DOHH2 (cell line): Measurements from ENCODE around the gene CAPN10.

Source experiments
- H3F3A ChIP-seq: fragments of 200-600 bp; sonication (generic), shearing (Covaris generic); 2 replicates; pipeline ENCODE4 v1.6.0; 2016; ENCODE audit warnings: antibody characterized with exemption, mild to moderate bottlenecking; ENCODE audit not compliant: control insufficient read depth, insufficient read depth
- H3K27ac ChIP-seq: fragments of 200-600 bp; sonication (generic); 2 replicates; pipeline ENCODE4 v1.5.1; 2014; ENCODE audit warnings: low read depth, mild to moderate bottlenecking, low read length, moderate library complexity
- H3K27me3 ChIP-seq: fragments of 200-600 bp; sonication (generic); 2 replicates; pipeline ENCODE4 v1.6.1; 2014; ENCODE audit warnings: mild to moderate bottlenecking, low read length, mixed read lengths; ENCODE audit not compliant: control insufficient read depth
- H3K36me3 ChIP-seq: fragments of 200-600 bp; sonication (generic); 2 replicates; pipeline ENCODE4 v1.6.1; 2014; ENCODE audit warnings: mild to moderate bottlenecking, low read length, moderate library complexity, mixed read lengths; ENCODE audit not compliant: control insufficient read depth
- H3K4me1 ChIP-seq: fragments of 200-600 bp; sonication (generic); 2 replicates; pipeline ENCODE4 v1.6.1; 2014; ENCODE audit warnings: mild to moderate bottlenecking, low read length, mixed read lengths; ENCODE audit not compliant: control insufficient read depth
- H3K4me2 ChIP-seq: fragments of 200-600 bp; sonication (generic); 2 replicates; pipeline ENCODE4 v1.6.0; 2014; ENCODE audit warnings: mild to moderate bottlenecking, low read length, moderate library complexity
- H3K4me3 ChIP-seq: fragments of 200-600 bp; sonication (generic); 2 replicates; pipeline ENCODE4 v1.5.1; 2014; ENCODE audit warnings: mild to moderate bottlenecking, low read length, mixed read lengths
- H3K79me2 ChIP-seq: fragments of 200-600 bp; sonication (generic); 2 replicates; pipeline ENCODE4 v1.6.1; 2014; ENCODE audit warnings: mild to moderate bottlenecking, low read length, mixed read lengths; ENCODE audit not compliant: control insufficient read depth
- H3K9me2 ChIP-seq: fragments of 200-600 bp; sonication (generic); replicated peaks from 2 replicates; pipeline ENCODE4 v1.6.1; 2014; ENCODE audit warnings: mild to moderate bottlenecking, low read length, mixed read lengths; ENCODE audit not compliant: control insufficient read depth
- H3K9me3 ChIP-seq: fragments of 200-600 bp; sonication (generic); 2 replicates; pipeline ENCODE4 v1.6.1; 2014; ENCODE audit warnings: antibody characterized with exemption, low read length, mixed read lengths; ENCODE audit not compliant: control insufficient read depth, insufficient read depth
- H4K20me1 ChIP-seq: fragments of 200-600 bp; sonication (generic); 2 replicates; pipeline ENCODE4 v1.6.0; 2014; ENCODE audit warnings: low read depth, mild to moderate bottlenecking, antibody characterized with exemption, low read length, moderate library complexity; ENCODE audit not compliant: control insufficient read depth, insufficient read depth
- CTCF ChIP-seq: fragments of 200-600 bp; sonication (generic); IDR thresholded peaks from one replicate; pipeline ENCODE4 v1.5.1; 2014; ENCODE audit warnings: antibody characterized with exemption, mild to moderate bottlenecking, low read depth, low read length; ENCODE audit not compliant: poor library complexity, severe bottlenecking
- EZH2phosphoT487 ChIP-seq: fragments of 200-600 bp; sonication (generic); IDR thresholded peaks from 2 replicates; pipeline ENCODE4 v1.6.1; 2017; ENCODE audit warnings: borderline replicate concordance, mild to moderate bottlenecking, antibody characterized with exemption, low read length, moderate library complexity, mixed read lengths

Gene CAPN10

DNA sequence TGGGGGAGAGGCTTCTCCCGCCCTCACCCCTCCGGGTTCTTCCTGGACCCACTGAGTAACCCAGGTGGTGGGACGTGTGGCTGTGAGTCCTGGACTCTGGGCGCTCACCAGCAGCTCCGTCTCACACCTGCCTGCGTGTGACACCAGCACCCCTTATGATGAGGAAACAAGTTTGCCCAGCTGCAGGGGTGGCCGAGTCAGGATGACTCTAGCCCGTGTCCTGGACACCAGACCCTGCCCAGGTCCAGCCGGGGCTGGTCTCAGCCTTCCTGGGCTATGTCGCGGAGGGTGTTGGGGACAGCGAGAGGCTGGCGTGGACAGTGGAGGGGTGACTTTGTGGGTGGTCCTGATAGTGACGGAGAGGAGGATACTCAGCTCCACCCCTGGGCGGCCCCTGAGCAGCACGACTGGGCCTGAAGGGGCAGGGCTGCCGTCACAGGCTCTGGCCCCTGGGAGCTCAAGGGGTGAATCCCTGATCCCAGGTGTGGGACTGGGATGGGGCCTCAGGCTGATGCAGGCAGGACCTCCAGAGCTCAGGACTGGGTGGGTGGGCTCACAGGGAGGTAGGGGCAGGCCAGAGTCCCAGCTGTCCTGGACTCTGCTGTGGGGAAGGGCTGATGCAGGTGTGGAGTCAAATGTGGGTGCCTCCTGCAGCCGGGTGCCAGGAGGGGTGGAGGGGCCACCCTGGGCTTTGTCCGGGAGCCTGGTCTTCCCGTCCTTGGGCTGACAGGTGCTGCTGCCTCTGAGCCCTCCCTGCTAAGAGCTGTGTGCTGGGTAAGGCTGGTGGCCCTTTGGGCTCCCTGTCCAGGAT is 42.5 kb downstream of the CAPN10 start:
- H3K79me2 ChIP-seq, result no peaks in the 10 kb centered on the region
- H3K9me3 ChIP-seq, result peaks cover 8% of the 10 kb centered on the region; the same call in 1 of the 2 replicates
- no peak overlapping the region for H3K27ac ChIP-seq
- H3K4me1 ChIP-seq, result peaks cover 14% of the 10 kb centered on the region
- H3K27me3 ChIP-seq, result no peaks in the 10 kb centered on the region
- H3K9me2 ChIP-seq, result no peaks in the 10 kb centered on the region
- no peaks in the 10 kb centered on the region for H4K20me1 ChIP-seq
- H3K4me3 ChIP-seq, result no peak overlapping the region
- H3K4me2 ChIP-seq, result no peak overlapping the region
- TF ChIP-seq CTCF, result no peak
- TF ChIP-seq EZH2phosphoT487, result no peak
- no peaks in the 10 kb centered on the region for H3K36me3 ChIP-seq
- no peaks in the 10 kb centered on the region for H3F3A ChIP-seq

DNA sequence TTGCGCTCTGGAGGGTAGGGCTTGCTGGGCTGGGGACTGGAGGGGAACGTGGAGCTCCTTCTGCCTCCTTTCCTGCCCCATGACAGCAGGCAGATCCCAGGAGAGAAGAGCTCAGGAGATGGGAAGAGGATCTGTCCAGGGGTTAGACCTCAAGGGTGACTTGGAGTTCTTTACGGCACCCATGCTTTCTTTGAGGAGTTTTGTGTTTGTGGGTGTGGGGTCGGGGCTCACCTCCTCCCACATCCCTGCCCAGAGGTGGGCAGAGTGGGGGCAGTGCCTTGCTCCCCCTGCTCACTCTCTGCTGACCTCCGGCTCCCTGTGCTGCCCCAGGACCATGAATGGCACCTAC is 43.1 kb downstream of the CAPN10 start:
- H3K79me2 ChIP-seq, result no peaks in the 10 kb centered on the region

DNA sequence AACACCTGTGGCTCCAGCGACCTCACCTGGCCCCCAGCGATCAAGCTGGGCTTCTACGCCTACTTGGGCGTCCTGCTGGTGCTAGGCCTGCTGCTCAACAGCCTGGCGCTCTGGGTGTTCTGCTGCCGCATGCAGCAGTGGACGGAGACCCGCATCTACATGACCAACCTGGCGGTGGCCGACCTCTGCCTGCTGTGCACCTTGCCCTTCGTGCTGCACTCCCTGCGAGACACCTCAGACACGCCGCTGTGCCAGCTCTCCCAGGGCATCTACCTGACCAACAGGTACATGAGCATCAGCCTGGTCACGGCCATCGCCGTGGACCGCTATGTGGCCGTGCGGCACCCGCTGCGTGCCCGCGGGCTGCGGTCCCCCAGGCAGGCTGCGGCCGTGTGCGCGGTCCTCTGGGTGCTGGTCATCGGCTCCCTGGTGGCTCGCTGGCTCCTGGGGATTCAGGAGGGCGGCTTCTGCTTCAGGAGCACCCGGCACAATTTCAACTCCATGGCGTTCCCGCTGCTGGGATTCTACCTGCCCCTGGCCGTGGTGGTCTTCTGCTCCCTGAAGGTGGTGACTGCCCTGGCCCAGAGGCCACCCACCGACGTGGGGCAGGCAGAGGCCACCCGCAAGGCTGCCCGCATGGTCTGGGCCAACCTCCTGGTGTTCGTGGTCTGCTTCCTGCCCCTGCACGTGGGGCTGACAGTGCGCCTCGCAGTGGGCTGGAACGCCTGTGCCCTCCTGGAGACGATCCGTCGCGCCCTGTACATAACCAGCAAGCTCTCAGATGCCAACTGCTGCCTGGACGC is 43.6 kb downstream of the CAPN10 start:
- H3K27me3 ChIP-seq, result no peaks in the 10 kb centered on the region
- peaks cover 10% of the 10 kb centered on the region for H3K4me1 ChIP-seq
- peaks cover 10% of the 10 kb centered on the region; the same call in 1 of the 2 replicates for H3K9me3 ChIP-seq
- no peaks in the 10 kb centered on the region for H3F3A ChIP-seq
- H3K4me2 ChIP-seq, result no peak overlapping the region
- H3K79me2 ChIP-seq, result no peaks in the 10 kb centered on the region
- H3K27ac ChIP-seq, result no peak overlapping the region
- no peak overlapping the region for H3K4me3 ChIP-seq
- no peaks in the 10 kb centered on the region for H3K36me3 ChIP-seq
- TF ChIP-seq CTCF, result no peak
- TF ChIP-seq EZH2phosphoT487, result no peak
- H4K20me1 ChIP-seq, result no peaks in the 10 kb centered on the region
- H3K9me2 ChIP-seq, result no peaks in the 10 kb centered on the region

More for the DNA sequence above, 43.1 kb downstream of the CAPN10 start:
- Histone ChIP-seq H3K4me2 (no peak overlapping the region), H3F3A (no peaks in the 10 kb centered on the region), H3K9me2 (no peaks in the 10 kb centered on the region), H4K20me1 (no peaks in the 10 kb centered on the region), H3K9me3 (peaks cover 10% of the 10 kb centered on the region; the same call in 1 of the 2 replicates), H3K36me3 (no peaks in the 10 kb centered on the region), H3K27me3 (no peaks in the 10 kb centered on the region), H3K27ac (no peak overlapping the region), H3K4me3 (no peak overlapping the region), H3K4me1 (peaks cover 14% of the 10 kb centered on the region)
- TF ChIP-seq EZH2phosphoT487, result no peak
- TF ChIP-seq CTCF, result no peak
